Kidney tubule cell (primary cell): ENCODE measurements around the gene ERP27.

Source experiments
- DNase-seq: peaks from one replicate; pipeline ENCODE4 v3.0.0-alpha.2; 2018; ENCODE audit warnings: low spot score

The ERP27 gene

GRCh38 chr12:14936224-14936861, 2.0 kb downstream of the ERP27 start:
- no peak for DNase-seq

- peak; percentile 71 for DNase-seq
These were observed 3.3 kb downstream of the ERP27 start for GRCh38 chr12:14935031-14935430.

DNA sequence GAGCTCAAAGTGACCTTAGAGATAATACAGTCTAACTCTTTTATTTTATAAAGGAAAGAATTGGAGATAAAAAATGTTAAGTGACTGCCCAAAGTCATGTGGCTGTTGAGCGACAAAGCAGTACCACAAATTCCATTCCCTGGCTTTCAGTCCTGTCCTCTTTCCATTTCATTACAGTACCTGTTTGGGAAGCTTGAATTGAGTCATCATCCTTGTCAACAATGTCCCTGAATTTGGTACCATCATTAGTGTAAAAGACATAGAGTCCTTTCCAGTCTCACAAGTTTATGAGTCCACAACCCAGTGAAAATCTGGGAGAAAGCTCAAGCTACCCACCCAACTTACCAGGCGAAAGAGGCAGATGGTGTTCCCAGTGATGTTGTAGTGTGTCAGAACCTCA, 3.8 kb downstream of the ERP27 start:
- peak; percentile 48 for DNase-seq

GRCh38 chr12:14931791-14932560, 6.4 kb downstream of the ERP27 start:
- peak; percentile 71 for DNase-seq

- DNase-seq = no peak
These were observed 7.0 kb downstream of the ERP27 start for GRCh38 chr12:14931359-14931758.

GRCh38 chr12:14930299-14930698, 8.0 kb downstream of the ERP27 start:
- no peak for DNase-seq

GRCh38 chr12:14928931-14929330, 9.4 kb downstream of the ERP27 start:
- peak; percentile 49 for DNase-seq

DNA sequence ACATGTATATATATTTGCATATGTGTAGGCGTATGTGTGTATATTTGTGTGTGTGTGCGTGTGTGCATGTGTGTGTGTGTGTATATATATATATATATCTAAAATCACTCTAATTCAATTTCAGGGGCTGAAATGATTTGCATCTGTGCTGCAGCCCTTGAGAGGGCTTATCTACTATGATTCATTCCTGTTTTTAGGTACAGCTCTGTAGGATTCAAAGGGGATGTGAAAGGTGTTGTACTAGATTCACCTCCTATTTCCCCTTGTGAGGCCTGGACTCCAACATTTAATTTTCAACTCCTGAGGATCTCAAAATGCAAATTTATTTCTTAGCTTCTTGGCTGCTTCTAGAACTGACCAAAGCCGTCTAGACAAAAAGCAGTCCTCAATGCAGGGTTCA, 11.1 kb downstream of the ERP27 start:
- no peak for DNase-seq

DNA sequence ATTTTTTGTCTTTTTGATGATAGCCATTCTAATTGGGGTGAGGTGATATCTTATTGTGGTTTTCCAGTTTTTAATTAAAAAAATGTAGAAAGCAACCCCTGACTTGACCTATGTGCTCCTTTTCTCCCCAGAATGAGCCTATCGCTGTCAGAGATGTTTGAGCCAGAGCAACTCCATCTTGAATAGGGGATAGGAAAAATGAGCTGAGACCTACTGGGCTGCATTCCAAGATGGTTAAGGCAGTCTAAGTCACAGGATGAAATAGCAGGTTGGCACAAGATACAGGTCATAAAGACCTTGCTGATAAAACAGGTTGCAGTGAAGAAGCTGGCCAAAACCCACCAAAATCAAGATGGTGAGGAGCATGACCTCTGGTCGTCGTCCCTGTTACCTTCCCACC, 13.8 kb downstream of the ERP27 start:
- DNase-seq = no peak

- DNase-seq = no peak
These were observed 14.4 kb downstream of the ERP27 start for GRCh38 chr12:14923944-14924343.

DNA sequence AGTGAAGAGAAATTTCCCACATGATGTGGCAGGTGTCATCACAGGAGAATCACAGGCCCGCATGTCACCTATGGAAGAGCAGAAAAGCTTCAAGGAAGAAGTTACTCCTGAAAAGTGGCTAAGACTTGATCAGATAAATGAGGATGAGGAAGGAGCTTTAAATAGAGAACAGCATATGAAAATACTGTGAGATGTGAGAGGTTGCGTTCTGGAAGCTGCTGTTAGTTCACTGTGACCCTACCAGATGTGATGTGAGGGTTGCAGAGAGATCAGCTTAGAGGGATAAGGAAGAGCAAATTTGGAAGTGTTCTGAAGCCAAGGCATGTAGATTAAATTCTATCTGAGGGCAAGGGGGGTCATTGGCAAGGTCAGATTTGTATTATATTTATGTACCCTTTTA, 17.1 kb downstream of the ERP27 start:
- no peak for DNase-seq

- no peak for DNase-seq
These were observed 17.7 kb downstream of the ERP27 start for GRCh38 chr12:14920475-14921126.

- DNase-seq = no peak
These were observed 18.9 kb downstream of the ERP27 start for GRCh38 chr12:14919455-14919854.

GRCh38 chr12:14915736-14916135, 22.6 kb downstream of the ERP27 start:
- DNase-seq = no peak

- DNase-seq = peak; percentile 66
These were observed 25.0 kb downstream of the ERP27 start for GRCh38 chr12:14913381-14913781.

DNA sequence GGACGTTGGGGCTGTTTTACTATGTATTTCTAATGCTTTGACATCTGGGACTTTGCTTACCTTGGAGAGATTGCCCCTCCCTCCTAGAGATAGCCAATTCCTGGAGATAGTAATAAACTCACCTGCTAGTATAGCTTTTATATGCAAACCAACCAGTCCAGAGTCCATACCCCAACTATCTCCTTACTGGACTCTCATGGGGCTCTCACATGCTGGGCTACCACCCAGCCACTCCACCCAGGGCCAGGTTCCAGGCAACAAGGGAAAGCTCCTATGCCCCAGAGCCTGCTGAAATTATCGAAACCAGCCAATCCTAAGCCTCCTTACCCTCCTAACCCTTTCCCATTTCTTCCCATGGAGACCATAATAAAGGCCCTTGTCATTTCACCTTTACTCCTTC, 27.2 kb downstream of the ERP27 start:
- DNase-seq = no peak

- peak; percentile 76 for DNase-seq
These were observed 28.0 kb downstream of the ERP27 start for GRCh38 chr12:14910090-14910915.

DNA sequence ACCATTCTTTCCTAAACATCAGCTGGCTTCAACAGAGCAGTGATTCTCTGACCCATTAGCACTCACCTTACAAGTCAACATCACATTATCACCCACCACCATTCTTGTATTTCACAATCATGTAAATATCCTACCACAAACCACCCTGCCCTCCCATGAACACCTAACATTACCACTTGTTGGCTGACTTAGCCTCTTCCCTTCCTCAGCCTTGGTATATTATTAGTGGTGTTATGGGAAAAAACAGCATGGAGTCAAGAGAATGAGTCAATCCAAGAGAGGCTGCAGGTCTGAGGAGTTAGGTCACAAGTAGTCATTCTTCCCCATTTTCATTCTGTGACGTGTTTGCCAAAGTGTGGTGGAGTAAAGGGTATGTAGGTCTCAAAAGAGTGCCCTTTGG, 30.4 kb downstream of the ERP27 start:
- DNase-seq = peak; percentile 25

DNA sequence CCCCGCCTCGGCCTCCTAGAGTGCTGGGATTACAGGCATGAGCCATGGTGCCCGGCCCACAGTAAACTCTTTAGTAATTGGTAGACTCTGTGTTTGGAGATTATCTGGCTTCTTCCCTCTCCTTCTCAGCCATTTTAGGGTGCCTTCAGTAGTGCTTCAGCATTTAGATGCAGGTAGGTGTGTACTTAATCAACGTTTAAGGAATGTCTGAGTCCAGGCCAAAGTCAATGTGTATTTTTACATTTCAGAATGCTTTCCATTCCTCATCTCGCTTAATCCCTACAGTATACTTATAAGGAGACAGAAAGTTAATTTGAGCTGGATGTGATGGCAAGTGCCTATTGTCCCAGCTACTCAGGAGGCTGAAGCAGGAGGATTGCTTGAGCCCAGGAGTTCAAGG, 32.2 kb downstream of the ERP27 start:
- no peak for DNase-seq

DNA sequence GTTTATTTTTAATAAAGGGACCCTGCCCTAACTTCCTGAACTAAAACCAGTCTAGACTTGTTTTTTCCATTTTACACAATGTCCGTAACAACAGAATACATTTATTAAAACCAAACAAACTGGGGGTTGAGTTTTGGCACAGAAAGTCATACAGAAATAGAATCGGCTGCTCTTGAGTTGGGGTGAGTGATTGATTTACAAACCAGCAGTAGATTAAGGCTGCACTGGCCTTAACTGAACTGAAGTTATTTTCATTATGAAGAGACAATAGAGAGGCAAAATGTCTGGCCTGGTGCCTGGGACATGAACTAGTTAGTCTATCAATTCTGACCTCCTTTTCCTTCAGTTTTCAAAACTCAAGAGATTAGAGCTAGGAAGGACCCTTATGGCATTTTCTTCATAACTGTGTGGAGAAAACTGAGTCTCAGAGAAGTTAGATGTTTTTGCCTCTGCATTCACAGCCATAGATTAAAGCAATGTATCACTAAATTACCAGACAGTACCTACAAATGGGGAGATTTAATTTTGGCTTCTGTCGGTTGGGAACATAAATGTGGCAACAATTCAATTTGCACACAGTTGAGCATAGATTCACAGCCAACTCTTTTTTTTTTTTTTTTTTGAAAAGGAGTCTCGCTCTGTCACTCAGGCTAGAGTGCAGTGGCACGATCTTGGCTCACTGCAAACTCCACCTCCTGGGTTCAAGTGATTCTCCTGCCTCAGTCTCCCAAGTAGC, 32.9 kb downstream of the ERP27 start:
- DNase-seq = no peak

- no peak for DNase-seq
These were observed 33.5 kb downstream of the ERP27 start for GRCh38 chr12:14904854-14905253.
